A673 (cell line): Measurements from ENCODE around the gene SPIRE2. TPM values are rescaled to one million over a fixed set of nuclear protein-coding genes. Genes with fewer than 3 reads are reported as not detected.
"Not testable (repeated sequence)": the region's sequence is repeated elsewhere in the genome, so short reads cannot be mapped to it uniquely, and the experiment has no call there.

Source experiments
- BruUV-seq: library from RNA; stranded (reverse); fragments of 400-500 nt; replicated peaks from 2 replicates; lab custom pipeline; 2021; lab: Mats Ljungman, UMichigan
- CTCF ChIA-PET: fragments of 300-600 bp; sonication (Branson Sonifier 250); formaldehyde crosslinking; loops from one replicate; lab custom pipeline; 2022; ENCODE audit warnings: antibody characterized with exemption; lab: Charles Lee
- POLR2A ChIA-PET: fragments of 300-600 bp; sonication (Branson Sonifier 250); formaldehyde crosslinking; loops from one replicate; lab custom pipeline; 2022; ENCODE audit warnings: antibody characterized with exemption; ENCODE audit not compliant: low non-redundant PET; lab: Charles Lee
- DNase-seq: peaks from one replicate; pipeline ENCODE4 v3.0.0-alpha.2; 2015; ENCODE audit warnings: low spot score
- H3K27ac ChIP-seq: fragments of 200-600 bp; sonication (generic); 2 replicates; pipeline ENCODE4 v1.5.1; 2016; ENCODE audit warnings: mixed run types, low read depth, mild to moderate bottlenecking, mixed read lengths, antibody characterized with exemption, low read length; ENCODE audit not compliant: poor library complexity, severe bottlenecking
- H3K27me3 ChIP-seq: fragments of 200-600 bp; sonication (generic); replicated peaks from 2 replicates; pipeline ENCODE4 v1.6.1; 2017; ENCODE audit warnings: mixed run types, low read depth, mild to moderate bottlenecking, mixed read lengths, antibody characterized with exemption, low read length; ENCODE audit not compliant: insufficient read depth, poor library complexity
- H3K36me3 ChIP-seq: fragments of 200-600 bp; sonication (generic); 2 replicates; pipeline ENCODE4 v1.6.1; 2016; ENCODE audit warnings: mixed run types, mild to moderate bottlenecking, mixed read lengths, antibody characterized with exemption, low read length; ENCODE audit not compliant: insufficient read depth, poor library complexity, severe bottlenecking
- H3K4me1 ChIP-seq: fragments of 200-600 bp; sonication (generic); 2 replicates; pipeline ENCODE4 v1.6.1; 2017; ENCODE audit warnings: mixed run types, mild to moderate bottlenecking, mixed read lengths, antibody characterized with exemption, low read length; ENCODE audit not compliant: insufficient read depth, poor library complexity, severe bottlenecking
- H3K4me3 ChIP-seq: fragments of 200-600 bp; sonication (generic); 2 replicates; pipeline ENCODE4 v1.5.1; 2016; ENCODE audit warnings: low read depth, mixed run types, mild to moderate bottlenecking, mixed read lengths, low read length; ENCODE audit not compliant: poor library complexity, severe bottlenecking
- H3K9me3 ChIP-seq: fragments of 200-600 bp; sonication (generic); 2 replicates; pipeline ENCODE4 v1.6.1; 2016; ENCODE audit warnings: mixed run types, low read depth, mild to moderate bottlenecking, mixed read lengths, antibody characterized with exemption, low read length; ENCODE audit not compliant: poor library complexity, severe bottlenecking
- EZH2 ChIP-seq: fragments of 200-600 bp; sonication (generic); IDR thresholded peaks from 2 replicates; pipeline ENCODE4 v1.6.1; 2017; ENCODE audit warnings: borderline replicate concordance, low read depth, mild to moderate bottlenecking, mixed read lengths, antibody characterized with exemption, low read length; ENCODE audit not compliant: poor library complexity, severe bottlenecking
- intact Hi-C: fragments of 100-400 bp; cut with micrococcal nuclease; formaldehyde crosslinking; loops from one replicate; pipeline ENCODE4 v1.10.0; 2022; ENCODE audit not compliant: unreplicated experiment
- total RNA-seq: library from RNA; stranded (reverse); gene quantifications from 2 replicates; pipeline ENCODE4 v1.2.3, GENCODE V29; 2021
- TF ChIP-seq, protein P1 (sequence below): fragments of 300-800, 200-600 bp; sonication (generic); conservative IDR thresholded peaks from 2 replicates; pipeline ENCODE4 v1.5.1; 2017; ENCODE audit warnings: low read depth, mild to moderate bottlenecking, antibody characterized with exemption, low read length, moderate library complexity, mixed read lengths

The SPIRE2 gene
- total RNA-seq, 1 experiment from 2014 or later, result 18.9 TPM

GRCh38 chr16:89798832-89799370 is 29.4 kb upstream of the SPIRE2 start:
- Histone ChIP-seq H3K9me3 (no peaks in the 10 kb centered on the region), H3K4me3 (no peak overlapping the region), H3K27me3 (no peaks in the 10 kb centered on the region), H3K36me3 (peaks cover 83% of the 10 kb centered on the region), H3K4me1 (peaks cover 8% of the 10 kb centered on the region), H3K27ac (no peak overlapping the region)
- ChIA-PET CTCF (no interaction called here), POLR2A (no interaction called here)
- BruUV-seq, result no TSS peak
- TF ChIP-seq, protein P1, sequence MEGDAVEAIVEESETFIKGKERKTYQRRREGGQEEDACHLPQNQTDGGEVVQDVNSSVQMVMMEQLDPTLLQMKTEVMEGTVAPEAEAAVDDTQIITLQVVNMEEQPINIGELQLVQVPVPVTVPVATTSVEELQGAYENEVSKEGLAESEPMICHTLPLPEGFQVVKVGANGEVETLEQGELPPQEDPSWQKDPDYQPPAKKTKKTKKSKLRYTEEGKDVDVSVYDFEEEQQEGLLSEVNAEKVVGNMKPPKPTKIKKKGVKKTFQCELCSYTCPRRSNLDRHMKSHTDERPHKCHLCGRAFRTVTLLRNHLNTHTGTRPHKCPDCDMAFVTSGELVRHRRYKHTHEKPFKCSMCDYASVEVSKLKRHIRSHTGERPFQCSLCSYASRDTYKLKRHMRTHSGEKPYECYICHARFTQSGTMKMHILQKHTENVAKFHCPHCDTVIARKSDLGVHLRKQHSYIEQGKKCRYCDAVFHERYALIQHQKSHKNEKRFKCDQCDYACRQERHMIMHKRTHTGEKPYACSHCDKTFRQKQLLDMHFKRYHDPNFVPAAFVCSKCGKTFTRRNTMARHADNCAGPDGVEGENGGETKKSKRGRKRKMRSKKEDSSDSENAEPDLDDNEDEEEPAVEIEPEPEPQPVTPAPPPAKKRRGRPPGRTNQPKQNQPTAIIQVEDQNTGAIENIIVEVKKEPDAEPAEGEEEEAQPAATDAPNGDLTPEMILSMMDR, result no peak
- no peak for TF ChIP-seq EZH2
- no peak for DNase-seq
- intact Hi-C loops, result no loop called here

- Histone ChIP-seq H3K9me3 (no peaks in the 10 kb centered on the region), H3K4me3 (no peak overlapping the region), H3K36me3 (peaks cover 75% of the 10 kb centered on the region), H3K4me1 (peaks cover 8% of the 10 kb centered on the region), H3K27ac (no peak overlapping the region), H3K27me3 (no peaks in the 10 kb centered on the region)
- intact Hi-C loops, result no loop called here
- peak; percentile 59 for DNase-seq
- ChIA-PET CTCF (no interaction called here), POLR2A (no interaction called here)
- no peak for TF ChIP-seq EZH2
- TF ChIP-seq, protein P1, result no peak
- BruUV-seq, result no TSS peak
Measured at GRCh38 chr16:89801800-89802199, 26.5 kb upstream of the SPIRE2 start.

- CTCF ChIA-PET, result no interaction called here
Measured at GRCh38 chr16:89805136-89805905, 23.0 kb upstream of the SPIRE2 start.

DNA sequence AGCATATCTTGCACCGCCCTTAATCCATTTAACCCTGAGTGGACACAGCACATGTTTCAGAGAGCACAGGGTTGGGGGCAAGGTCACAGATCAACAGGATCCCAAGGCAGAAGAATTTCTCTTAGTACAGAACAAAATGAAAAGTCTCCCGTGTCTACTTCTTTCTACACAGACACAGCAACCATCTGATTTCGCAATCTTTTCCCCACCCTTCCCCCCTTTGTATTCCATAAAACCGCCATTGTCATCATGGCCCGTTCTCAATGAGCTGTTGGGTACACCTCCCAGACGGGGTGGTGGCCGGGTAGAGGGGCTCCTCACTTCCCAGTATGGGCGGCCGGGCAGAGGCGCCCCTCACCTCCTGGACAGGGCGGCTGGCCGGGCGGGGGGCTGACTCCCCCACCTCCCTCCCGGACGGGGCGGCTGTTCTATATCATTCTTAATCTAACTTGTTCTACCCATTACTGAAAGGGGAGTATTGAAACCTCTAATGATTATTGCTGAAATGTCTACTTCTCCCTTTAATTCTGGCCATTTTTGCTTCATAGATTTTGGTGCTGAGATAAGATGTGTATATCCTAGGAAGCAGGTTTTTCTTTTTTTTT is 21.6 kb upstream of the SPIRE2 start:
- intact Hi-C loops, POLR2A ChIA-PET, H3K4me1 ChIP-seq, H3K4me3 ChIP-seq, BruUV-seq, DNase-seq, H3K27ac ChIP-seq, H3K27me3 ChIP-seq, H3K9me3 ChIP-seq: not testable (repeated sequence)
- CTCF ChIA-PET, result interaction anchor here (0.6 kb wide), 1 partner anchor 66 kb away, joined by 8 read pairs; the partner anchor contains the start of gene TCF25
- H3K36me3 ChIP-seq, result peaks cover 74% of the 10 kb centered on the region

More at GRCh38 chr16:89805136-89805905, 23.0 kb upstream of the SPIRE2 start:
- POLR2A ChIA-PET, result no interaction called here
- TF ChIP-seq, protein P1, result no peak
- TF ChIP-seq EZH2, result no peak
- Histone ChIP-seq H3K4me3 (no peak overlapping the region), H3K36me3 (peaks cover 72% of the 10 kb centered on the region), H3K9me3 (no peaks in the 10 kb centered on the region), H3K27me3 (no peaks in the 10 kb centered on the region), H3K27ac (no peak overlapping the region), H3K4me1 (peaks cover 8% of the 10 kb centered on the region)
- no peak for DNase-seq
- intact Hi-C loops, result no loop called here
- no TSS peak for BruUV-seq
